ENCODE data around the gene ZNF12. TPM values are rescaled to one million over a fixed set of nuclear protein-coding genes. Genes with fewer than 3 reads are reported as not detected.
"Not testable (repeated sequence)": the region's sequence is repeated elsewhere in the genome, so short reads cannot be mapped to it uniquely, and the experiment has no call there.

The ZNF12 gene
- total RNA-seq, 2 donors from 2014 or later = 24.2 to 29.4 TPM

DNA sequence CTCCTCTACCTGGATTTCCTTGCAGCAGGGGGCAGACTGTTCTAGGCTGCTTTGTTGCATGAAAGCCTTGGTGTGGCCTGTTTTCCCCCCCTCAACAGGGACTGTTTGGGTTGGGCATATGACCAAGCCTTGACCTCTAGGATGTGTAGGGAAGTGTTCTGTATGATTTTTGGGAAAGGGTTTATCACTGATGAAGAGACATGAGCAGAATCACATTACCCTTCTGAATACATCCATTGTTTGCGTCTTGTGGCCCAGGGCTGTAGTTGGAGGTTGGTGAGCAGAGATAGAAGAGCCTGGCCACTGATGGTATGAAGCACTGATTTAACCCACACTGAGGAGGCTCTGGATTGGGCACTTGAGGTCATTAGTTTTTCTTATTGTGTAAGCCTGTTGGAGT, 26.6 kb downstream of the ZNF12 start:
- Histone ChIP-seq H3K4me1 (ENCODE audit: control insufficient read depth, insufficient read depth, low read length) (no peaks in the 10 kb centered on the region), H3K4me3 (ENCODE audit: low read length) (no peak overlapping the region), H3K36me3 (ENCODE audit: control insufficient read depth, insufficient read depth, low read length) (peaks cover 4% of the 10 kb centered on the region), H3K27ac (ENCODE audit: low read depth, low read length) (no peak overlapping the region), H3K27me3 (ENCODE audit: control insufficient read depth, insufficient read depth, low read length, poor library complexity, severe bottlenecking) (no peaks in the 10 kb centered on the region), H3K9ac (ENCODE audit: extremely low read depth, low read length, poor library complexity, severe bottlenecking) (no peak overlapping the region), H3K9me3 (ENCODE audit: control insufficient read depth, low read length) (peaks cover 93% of the 10 kb centered on the region)
- no peak overlapping the region for H3K4me3 Mint-ChIP-seq
- H3K27ac Mint-ChIP-seq = no peak overlapping the region
- peaks cover 3% of the 10 kb centered on the region for H3K27me3 Mint-ChIP-seq (ENCODE audit: insufficient read depth)
- 100% methylated on average over 1 of the region's 1 CpG for WGBS, 2 experiments (ENCODE audit: insufficient coverage in 1 of 2, insufficient read length in 1 of 2)
- TF ChIP-seq, protein P1, sequence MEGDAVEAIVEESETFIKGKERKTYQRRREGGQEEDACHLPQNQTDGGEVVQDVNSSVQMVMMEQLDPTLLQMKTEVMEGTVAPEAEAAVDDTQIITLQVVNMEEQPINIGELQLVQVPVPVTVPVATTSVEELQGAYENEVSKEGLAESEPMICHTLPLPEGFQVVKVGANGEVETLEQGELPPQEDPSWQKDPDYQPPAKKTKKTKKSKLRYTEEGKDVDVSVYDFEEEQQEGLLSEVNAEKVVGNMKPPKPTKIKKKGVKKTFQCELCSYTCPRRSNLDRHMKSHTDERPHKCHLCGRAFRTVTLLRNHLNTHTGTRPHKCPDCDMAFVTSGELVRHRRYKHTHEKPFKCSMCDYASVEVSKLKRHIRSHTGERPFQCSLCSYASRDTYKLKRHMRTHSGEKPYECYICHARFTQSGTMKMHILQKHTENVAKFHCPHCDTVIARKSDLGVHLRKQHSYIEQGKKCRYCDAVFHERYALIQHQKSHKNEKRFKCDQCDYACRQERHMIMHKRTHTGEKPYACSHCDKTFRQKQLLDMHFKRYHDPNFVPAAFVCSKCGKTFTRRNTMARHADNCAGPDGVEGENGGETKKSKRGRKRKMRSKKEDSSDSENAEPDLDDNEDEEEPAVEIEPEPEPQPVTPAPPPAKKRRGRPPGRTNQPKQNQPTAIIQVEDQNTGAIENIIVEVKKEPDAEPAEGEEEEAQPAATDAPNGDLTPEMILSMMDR (conservative IDR thresholded peaks at IDR 0.05) = no peak
- H3K4me1 Mint-ChIP-seq = no peaks in the 10 kb centered on the region
- H3K36me3 Mint-ChIP-seq (ENCODE audit: low read depth) = peaks cover 39% of the 10 kb centered on the region
- no peak for DNase-seq
- peaks cover 56% of the 10 kb centered on the region for H3K9me3 Mint-ChIP-seq

DNA sequence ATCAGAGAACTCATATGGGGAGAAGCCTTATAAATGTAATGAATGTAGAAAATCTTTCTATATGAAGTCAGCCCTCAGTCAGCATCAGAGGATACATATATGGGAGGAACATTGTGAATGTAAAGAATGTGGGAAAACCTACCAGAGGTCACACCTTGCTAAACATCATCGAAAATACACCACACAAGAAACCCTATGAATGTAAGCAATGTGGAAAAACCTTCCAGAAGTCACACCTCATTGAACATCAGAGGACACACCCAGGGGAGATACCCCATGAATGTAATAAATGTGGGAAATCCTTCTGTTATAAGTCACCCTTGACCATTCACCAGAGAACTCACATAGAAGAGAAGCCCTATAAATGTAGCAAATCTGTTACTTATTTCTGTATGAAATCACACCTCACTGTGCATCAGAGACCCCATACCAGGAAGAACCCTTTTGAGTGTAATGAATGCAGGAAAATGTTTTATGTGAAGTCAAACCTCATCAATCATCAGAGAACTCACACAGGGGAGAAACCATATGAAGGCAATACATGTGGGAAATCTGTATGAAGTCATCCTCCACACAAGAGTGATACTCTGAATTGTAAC, 30.8 kb downstream of the ZNF12 start:
- H3K9me3 Mint-ChIP-seq = peaks cover 93% of the 10 kb centered on the region
- peaks cover 6% of the 10 kb centered on the region for H3K27me3 Mint-ChIP-seq (ENCODE audit: insufficient read depth)
- no peaks in the 10 kb centered on the region for H3K4me1 ChIP-seq (ENCODE audit: control insufficient read depth, insufficient read depth, low read length)
- peaks cover 82% of the 10 kb centered on the region for H3K9me3 ChIP-seq (ENCODE audit: control insufficient read depth, low read length)
- TF ChIP-seq, protein P1 (conservative IDR thresholded peaks at IDR 0.05) = no peak
- WGBS, 2 experiments (ENCODE audit: insufficient coverage in 1 of 2, insufficient read length in 1 of 2) = 83% methylated on average over 1 of the region's 1 CpG; no CpG with 5 or more reads in 1 of the 2 experiments
- H3K4me3 Mint-ChIP-seq = no peak overlapping the region
- no peaks in the 10 kb centered on the region for H3K4me1 Mint-ChIP-seq
- no peak overlapping the region for H3K9ac ChIP-seq (ENCODE audit: extremely low read depth, low read length, poor library complexity, severe bottlenecking)
- peak overlapping the region; percentile 72 for H3K4me3 ChIP-seq (ENCODE audit: low read length)
- H3K36me3 ChIP-seq (ENCODE audit: control insufficient read depth, insufficient read depth, low read length) = peaks cover 17% of the 10 kb centered on the region
- H3K27ac ChIP-seq (ENCODE audit: low read depth, low read length) = no peak overlapping the region
- no peaks in the 10 kb centered on the region for H3K27me3 ChIP-seq (ENCODE audit: control insufficient read depth, insufficient read depth, low read length, poor library complexity, severe bottlenecking)
- no peak for DNase-seq
- peaks cover 30% of the 10 kb centered on the region for H3K36me3 Mint-ChIP-seq (ENCODE audit: low read depth)
- H3K27ac Mint-ChIP-seq = no peak overlapping the region

DNA sequence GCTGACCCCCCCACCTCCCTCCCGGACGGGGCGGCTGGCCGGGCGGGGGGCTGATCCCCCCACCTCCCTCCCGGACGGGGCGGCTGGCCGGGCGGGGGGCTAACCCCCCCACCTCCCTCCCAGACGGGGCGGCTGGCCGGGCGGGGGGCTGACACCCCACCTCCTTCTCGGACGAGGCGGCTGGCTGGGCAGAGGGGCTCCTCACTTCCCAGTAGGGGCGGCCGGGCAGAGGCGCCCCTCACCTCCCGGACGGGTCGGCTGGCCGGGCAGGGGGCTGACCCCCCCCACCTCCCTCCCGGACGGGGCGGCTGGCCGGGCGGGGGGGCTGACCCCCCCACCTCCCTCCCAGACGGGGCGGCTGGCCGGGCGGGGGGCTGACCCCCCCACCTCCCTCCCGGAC, 35.9 kb downstream of the ZNF12 start:
- Mint-ChIP-seq H3K36me3 (ENCODE audit: low read depth) (peaks cover 65% of the 10 kb centered on the region), H3K9me3 (peaks cover 91% of the 10 kb centered on the region)
- not testable (repeated sequence) for H3K9ac ChIP-seq (ENCODE audit: extremely low read depth, low read length, poor library complexity, severe bottlenecking); H3K4me1 Mint-ChIP-seq; H3K27ac Mint-ChIP-seq; H3K4me3 ChIP-seq (ENCODE audit: low read length); H3K4me1 ChIP-seq (ENCODE audit: control insufficient read depth, insufficient read depth, low read length); H3K27me3 ChIP-seq (ENCODE audit: control insufficient read depth, insufficient read depth, low read length, poor library complexity, severe bottlenecking); H3K4me3 Mint-ChIP-seq; H3K27ac ChIP-seq (ENCODE audit: low read depth, low read length); H3K27me3 Mint-ChIP-seq (ENCODE audit: insufficient read depth); DNase-seq
- Histone ChIP-seq H3K36me3 (ENCODE audit: control insufficient read depth, insufficient read depth, low read length) (peaks cover 19% of the 10 kb centered on the region), H3K9me3 (ENCODE audit: control insufficient read depth, low read length) (peaks cover 71% of the 10 kb centered on the region)
- WGBS, 2 experiments (ENCODE audit: insufficient coverage in 1 of 2, insufficient read length in 1 of 2) = 99% methylated on average over 9 of the region's 34 CpGs; no CpG with 5 or more reads in 1 of the 2 experiments

Data from endodermal cell (in vitro differentiated cells).